ENCODE data around the gene UGDH. TPM values are rescaled to one million over a fixed set of nuclear protein-coding genes. Genes with fewer than 3 reads are reported as not detected.

UGDH gene
- total and polyA plus RNA-seq, 2 of the 13 experiments (the other 11 are each of a cell fraction or from before 2014, with no cell fraction given): 99.0 to 384 TPM

DNA sequence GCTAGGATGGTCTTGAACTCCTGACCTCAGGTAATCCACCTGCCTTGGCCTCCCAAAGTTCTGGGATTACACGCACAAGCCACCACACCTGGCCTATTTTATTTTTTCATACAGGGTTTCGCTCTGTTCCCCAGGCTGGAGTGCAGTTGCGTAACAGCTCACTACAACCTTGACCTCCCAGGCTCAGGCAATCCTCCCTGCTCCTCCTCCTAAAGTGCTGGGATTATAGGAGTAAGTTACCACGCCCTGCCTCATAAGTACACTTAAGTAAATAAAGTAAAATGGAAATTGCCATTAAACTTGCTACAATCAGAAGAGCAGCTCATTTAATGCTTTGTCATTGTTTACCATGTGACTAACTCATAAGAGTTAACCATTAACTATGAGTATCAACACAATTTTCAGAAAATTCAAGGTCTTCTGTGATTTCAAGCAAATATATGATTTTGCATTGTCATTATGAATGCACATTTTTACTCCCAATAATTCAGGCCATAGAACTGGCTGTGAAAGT is 12.3 kb downstream of the UGDH start (continued):
- TF ChIP-seq, protein P1, sequence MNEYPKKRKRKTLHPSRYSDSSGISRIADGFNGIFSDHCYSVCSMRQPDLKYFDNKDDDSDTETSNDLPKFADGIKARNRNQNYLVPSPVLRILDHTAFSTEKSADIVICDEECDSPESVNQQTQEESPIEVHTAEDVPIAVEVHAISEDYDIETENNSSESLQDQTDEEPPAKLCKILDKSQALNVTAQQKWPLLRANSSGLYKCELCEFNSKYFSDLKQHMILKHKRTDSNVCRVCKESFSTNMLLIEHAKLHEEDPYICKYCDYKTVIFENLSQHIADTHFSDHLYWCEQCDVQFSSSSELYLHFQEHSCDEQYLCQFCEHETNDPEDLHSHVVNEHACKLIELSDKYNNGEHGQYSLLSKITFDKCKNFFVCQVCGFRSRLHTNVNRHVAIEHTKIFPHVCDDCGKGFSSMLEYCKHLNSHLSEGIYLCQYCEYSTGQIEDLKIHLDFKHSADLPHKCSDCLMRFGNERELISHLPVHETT (CRISPR knock-in tag; conservative IDR thresholded peaks at IDR 0.05): no peak
- TF ChIP-seq, protein P2, sequence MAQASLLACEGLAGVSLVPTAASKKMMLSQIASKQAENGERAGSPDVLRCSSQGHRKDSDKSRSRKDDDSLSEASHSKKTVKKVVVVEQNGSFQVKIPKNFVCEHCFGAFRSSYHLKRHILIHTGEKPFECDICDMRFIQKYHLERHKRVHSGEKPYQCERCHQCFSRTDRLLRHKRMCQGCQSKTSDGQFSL (CRISPR knock-in tag; IDR thresholded peaks at IDR 0.05): 0 out of 2 replicates have a peak, but pooled peaks have one; percentile 42
- TF ChIP-seq ZFY (CRISPR knock-in tag; IDR thresholded peaks at IDR 0.05) (0 out of 2 replicates have a peak, but pooled peaks have one; percentile 33), MAFF (IDR thresholded peaks at IDR 0.05; ENCODE audit: low read depth, low read length) (peak; percentile 94), ZNF350 (CRISPR knock-in tag; IDR thresholded peaks at IDR 0.05; ENCODE audit: borderline replicate concordance, low read depth) (peak; percentile 89), ADNP (CRISPR knock-in tag; IDR thresholded peaks at IDR 0.05) (peak; percentile 74; the same call in 1 of the 2 replicates), ZBTB4 (CRISPR knock-in tag; IDR thresholded peaks at IDR 0.05; ENCODE audit: borderline replicate concordance) (peak; percentile 81; the same call in 1 of the 2 replicates), GLI4 (CRISPR knock-in tag; IDR thresholded peaks at IDR 0.05; ENCODE audit: borderline replicate concordance) (no peak), MIER2 (CRISPR knock-in tag; IDR thresholded peaks at IDR 0.05) (peak; percentile 76), ZNF788 (CRISPR knock-in tag; IDR thresholded peaks at IDR 0.05; ENCODE audit: borderline replicate concordance) (peak; percentile 87; the same call in 1 of the 2 replicates), NKX3-1 (CRISPR knock-in tag; IDR thresholded peaks at IDR 0.05) (peak; percentile 90; the same call in 1 of the 2 replicates), MIER3 (CRISPR knock-in tag; IDR thresholded peaks at IDR 0.05; ENCODE audit: borderline replicate concordance) (peak; percentile 96; the same call in 1 of the 2 replicates), ZBTB14 (CRISPR knock-in tag; IDR thresholded peaks at IDR 0.05) (no peak), ZNF747 (CRISPR knock-in tag; IDR thresholded peaks at IDR 0.05; ENCODE audit: borderline replicate concordance) (peak; percentile 20; the same call in 1 of the 2 replicates), PHF5A (CRISPR knock-in tag; IDR thresholded peaks at IDR 0.05; ENCODE audit: low read depth, unreplicated experiment) (peak; percentile 66), GABPA (IDR thresholded peaks at IDR 0.05; ENCODE audit: low read depth, low read length) (no peak), GABPA (CRISPR knock-in tag; IDR thresholded peaks at IDR 0.05; ENCODE audit: low read depth) (no peak), ZNF724P (CRISPR knock-in tag; IDR thresholded peaks at IDR 0.05; ENCODE audit: borderline replicate concordance) (0 out of 2 replicates have a peak, but pooled peaks have one; percentile 34), MIXL1 (CRISPR knock-in tag; IDR thresholded peaks at IDR 0.05) (peak; percentile 88)
- TF ChIP-seq, protein P3, sequence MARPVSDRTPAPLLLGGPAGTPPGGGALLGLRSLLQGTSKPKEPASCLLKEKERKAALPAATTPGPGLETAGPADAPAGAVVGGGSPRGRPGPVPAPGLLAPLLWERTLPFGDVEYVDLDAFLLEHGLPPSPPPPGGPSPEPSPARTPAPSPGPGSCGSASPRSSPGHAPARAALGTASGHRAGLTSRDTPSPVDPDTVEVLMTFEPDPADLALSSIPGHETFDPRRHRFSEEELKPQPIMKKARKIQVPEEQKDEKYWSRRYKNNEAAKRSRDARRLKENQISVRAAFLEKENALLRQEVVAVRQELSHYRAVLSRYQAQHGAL (CRISPR knock-in tag; IDR thresholded peaks at IDR 0.05; ENCODE audit: not compliant biosample characterization): peak; percentile 77
- TF ChIP-seq, protein P4, sequence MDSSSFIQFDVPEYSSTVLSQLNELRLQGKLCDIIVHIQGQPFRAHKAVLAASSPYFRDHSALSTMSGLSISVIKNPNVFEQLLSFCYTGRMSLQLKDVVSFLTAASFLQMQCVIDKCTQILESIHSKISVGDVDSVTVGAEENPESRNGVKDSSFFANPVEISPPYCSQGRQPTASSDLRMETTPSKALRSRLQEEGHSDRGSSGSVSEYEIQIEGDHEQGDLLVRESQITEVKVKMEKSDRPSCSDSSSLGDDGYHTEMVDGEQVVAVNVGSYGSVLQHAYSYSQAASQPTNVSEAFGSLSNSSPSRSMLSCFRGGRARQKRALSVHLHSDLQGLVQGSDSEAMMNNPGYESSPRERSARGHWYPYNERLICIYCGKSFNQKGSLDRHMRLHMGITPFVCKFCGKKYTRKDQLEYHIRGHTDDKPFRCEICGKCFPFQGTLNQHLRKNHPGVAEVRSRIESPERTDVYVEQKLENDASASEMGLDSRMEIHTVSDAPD (CRISPR knock-in tag; IDR thresholded peaks at IDR 0.05): peak; percentile 66; the same call in 1 of the 2 replicates
